A549 treated with Hydrocortisone at 1 μM for 4 hours (cell line): ENCODE measurements around the gene FANCI. TPM values are rescaled to one million over a fixed set of nuclear protein-coding genes. Genes with fewer than 3 reads are reported as not detected.

Experiments used
- total RNA-seq: library from RNA; stranded (reverse); fragments of 200-300 nt; extraction: Qiagen RNA extraction; gene quantifications from 5 replicates; pipeline ENCODE4 v1.2.3, GENCODE V29; 2022

FANCI gene
- total RNA-seq, result 50.3 to 83.1 TPM (median 60.5 TPM) in 5 replicates

DNA sequence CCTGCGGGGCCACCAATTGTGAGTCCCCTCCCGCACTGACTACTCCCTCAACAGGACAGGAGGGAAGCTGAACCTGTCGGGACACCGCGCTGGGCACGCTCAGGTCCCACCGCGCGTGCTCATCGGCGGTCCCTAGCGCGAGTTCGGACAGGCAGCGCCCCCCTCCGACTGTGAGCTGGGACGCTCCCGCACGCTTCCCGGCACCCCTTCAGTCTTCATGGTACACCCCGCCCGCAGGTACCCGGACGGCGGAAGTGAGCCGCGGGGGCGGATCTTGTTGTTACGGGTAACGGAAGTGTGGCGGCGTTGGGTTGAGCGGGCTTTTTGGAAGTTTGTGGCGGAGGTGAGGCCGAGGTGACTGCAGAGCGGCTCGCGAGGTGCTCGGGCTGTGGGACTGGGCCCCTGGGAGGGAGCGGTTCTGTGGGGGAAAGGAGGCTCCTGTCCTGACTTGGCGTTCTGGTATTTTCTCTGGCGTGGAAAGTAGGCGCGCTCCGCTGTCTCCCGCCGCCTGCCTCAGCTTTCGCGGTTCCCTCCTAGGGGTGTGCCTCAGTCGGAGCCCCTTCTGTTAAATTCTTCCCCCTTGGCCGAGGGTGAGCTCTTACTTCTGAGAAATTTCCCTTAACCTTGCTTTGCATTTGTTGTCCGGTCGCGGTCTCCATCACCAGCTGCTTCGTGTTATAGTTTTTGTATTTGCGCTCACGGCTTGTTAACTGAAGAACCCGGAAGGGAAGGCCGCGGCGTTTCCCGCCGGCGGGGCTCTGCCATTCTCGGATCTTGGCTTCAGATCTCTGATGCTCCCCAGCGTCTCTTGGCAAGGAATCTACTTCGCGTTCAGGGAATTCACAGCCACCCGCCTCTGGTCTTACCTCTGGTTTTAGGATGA is at the start of gene FANCI:
TSS of gene FANCI (plus strand) at position 289 of the 883 bp plus-strand sequence. CDS start 3,669 bp downstream, outside the sequence.

DNA sequence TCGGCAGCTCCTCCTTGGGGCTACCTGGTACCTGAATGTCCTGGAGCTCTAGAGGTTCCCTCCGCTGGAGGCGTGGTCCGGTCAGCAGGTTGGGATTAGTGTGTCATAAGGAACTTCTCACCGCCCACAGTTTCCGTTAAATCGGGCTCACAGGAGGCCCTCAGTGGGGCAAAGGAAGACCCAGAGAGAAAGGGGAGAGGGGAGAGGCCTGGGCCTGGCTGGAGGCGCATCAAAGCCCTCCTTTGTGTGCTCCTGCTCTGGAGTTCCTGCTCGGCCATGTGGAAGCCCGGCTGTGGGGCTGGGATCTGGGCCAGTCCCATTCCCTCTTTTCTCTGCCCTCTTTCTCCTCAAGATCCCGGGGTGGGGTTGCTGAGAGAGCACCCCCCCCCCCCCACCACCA is 22.2 kb upstream of the FANCI start, which contains the start of gene RLBP1:
TSS of gene RLBP1 (minus strand) at position 37 of the 400 bp plus-strand sequence. CDS start 2,604 bp downstream, outside the sequence.

GRCh38 chr15:89334510-89335297 is 90.9 kb downstream of the FANCI start, which contains the start of gene POLG:
TSS of gene POLG (minus strand) at chr15:89334824. CDS start at chr15:89333754, 1,070 bp downstream.

Other genes starting within 250 kb of the FANCI start
- gene ABHD2, start 155.5 kb upstream of the FANCI start, total RNA-seq, result 104 to 168 TPM (median 148 TPM) in 5 replicates
- gene RLBP1, start 22.4 kb upstream of the FANCI start, total RNA-seq, result 0.13 TPM in 1 of 5 replicates, not detected in the others
- 54.0 to 59.5 TPM (median 58.0 TPM) in 5 replicates for gene POLG, start 90.8 kb downstream of the FANCI start, total RNA-seq